HEK293 (cell line): Measurements from ENCODE around the gene DCDC1.
A peak's percentile ranks its signal among the peaks of the same experiment; 100 is the strongest.

Source experiments
- CTCF ChIA-PET: fragments of 350-600 bp; formaldehyde crosslinking; extraction: SDS; loops from one replicate; lab custom pipeline; 2021; ENCODE audit warnings: antibody characterized with exemption; lab: Yijun Ruan, JAX
- POLR2A ChIA-PET: fragments of 300-600 bp; formaldehyde crosslinking; extraction: SDS; loops from one replicate; lab custom pipeline; 2020; ENCODE audit warnings: antibody characterized with exemption, inconsistent platforms; lab: Yijun Ruan, JAX
- H3K27ac ChIP-seq: fragments of 200-500 bp; sonication (Bioruptor generic); 2 replicates; pipeline ENCODE4 v1.5.1; 2014; ENCODE audit warnings: low read depth, low read length, control low read depth, inconsistent platforms; ENCODE audit errors: extremely low read depth
- H3K36me3 ChIP-seq, 2 experiments: fragments of 200-500 bp in 1 of 2; sonication (Bioruptor generic) in 1 of 2; 1 replicate in 1 of 2; 2 replicates in 1 of 2; pipeline ENCODE4 v1.5.1; 2014 to 2017; ENCODE audit warnings: inconsistent platforms in 2 of 2, low read length in 2 of 2; ENCODE audit not compliant: control insufficient read depth in 2 of 2, insufficient read depth in 1 of 2
- H3K4me1 ChIP-seq: fragments of 200-500 bp; sonication (Bioruptor generic); 2 replicates; pipeline ENCODE4 v1.5.1; 2014; ENCODE audit warnings: mild to moderate bottlenecking, low read length, inconsistent platforms; ENCODE audit not compliant: control insufficient read depth, insufficient read depth
- H3K4me3 ChIP-seq: 2 replicates; pipeline ENCODE4 v1.5.1; 2011; ENCODE audit warnings: low read depth, mild to moderate bottlenecking, control low read depth, low read length, moderate library complexity
- H3K9me3 ChIP-seq: fragments of 200-500 bp; sonication (Bioruptor generic); 2 replicates; pipeline ENCODE4 v1.5.1; 2014; ENCODE audit warnings: low read depth, low read length, inconsistent platforms; ENCODE audit not compliant: control insufficient read depth, insufficient read depth
- IKZF3 ChIP-seq: fragments of 450-650 bp; IDR thresholded peaks from 2 replicates; pipeline ENCODE4 v1.5.0; 2018; ENCODE audit warnings: missing biosample characterization, mild to moderate bottlenecking, missing genetic modification characterization, moderate library complexity
- PRDM10 ChIP-seq: fragments of 450-650 bp; formaldehyde crosslinking; IDR thresholded peaks from 2 replicates; pipeline ENCODE4 v1.5.1; 2016; ENCODE audit warnings: missing biosample characterization, missing genetic modification characterization
- REST ChIP-seq: fragments of 450-650 bp; formaldehyde crosslinking; IDR thresholded peaks from 2 replicates; pipeline ENCODE4 v1.5.1; 2016; ENCODE audit warnings: missing biosample characterization, missing genetic modification characterization
- ZBTB11 ChIP-seq: fragments of 450-650 bp; formaldehyde crosslinking; conservative IDR thresholded peaks from 2 replicates; pipeline ENCODE4 v1.5.1; 2016; ENCODE audit warnings: low read depth, missing biosample characterization, missing genetic modification characterization
- ZNF19 ChIP-seq: fragments of 450-650 bp; formaldehyde crosslinking; IDR thresholded peaks from 2 replicates; pipeline ENCODE4; 2016; ENCODE audit warnings: missing biosample characterization, missing genetic modification characterization, low read depth
- ZNF214 ChIP-seq: fragments of 450-650 bp; formaldehyde crosslinking; IDR thresholded peaks from 2 replicates; pipeline ENCODE4 v1.5.1; 2017; ENCODE audit warnings: missing biosample characterization, mild to moderate bottlenecking, missing genetic modification characterization, borderline replicate concordance
- ZNF24 ChIP-seq: fragments of 450-650 bp; formaldehyde crosslinking; IDR thresholded peaks from 2 replicates; pipeline ENCODE4 v1.5.1; 2016; ENCODE audit warnings: missing biosample characterization, missing genetic modification characterization
- ZNF426 ChIP-seq: fragments of 450-650 bp; formaldehyde crosslinking; IDR thresholded peaks from 2 replicates; pipeline ENCODE4 v1.5.1; 2017; ENCODE audit warnings: missing biosample characterization, missing genetic modification characterization, mild to moderate bottlenecking, inconsistent platforms, moderate library complexity
- ZNF555 ChIP-seq: fragments of 450-650 bp; formaldehyde crosslinking; conservative IDR thresholded peaks from 2 replicates; pipeline ENCODE4 v1.5.1; 2017; ENCODE audit warnings: missing biosample characterization, mild to moderate bottlenecking, missing genetic modification characterization, inconsistent platforms
- ZNF561 ChIP-seq: fragments of 450-650 bp; IDR thresholded peaks from 2 replicates; pipeline ENCODE4 v1.5.1; 2018; ENCODE audit warnings: missing biosample characterization, missing genetic modification characterization, borderline replicate concordance
- ZNF623 ChIP-seq: fragments of 450-650 bp; formaldehyde crosslinking; IDR thresholded peaks from 2 replicates; pipeline ENCODE4 v1.5.1; 2016; ENCODE audit warnings: missing biosample characterization, missing genetic modification characterization
- ZNF626 ChIP-seq: fragments of 450-650 bp; sonication (Bioruptor Pico); formaldehyde crosslinking; IDR thresholded peaks from 2 replicates; pipeline ENCODE4 v1.5.1; 2018; ENCODE audit warnings: missing biosample characterization, missing genetic modification characterization, inconsistent platforms
- ZNF768 ChIP-seq: fragments of 450-650 bp; formaldehyde crosslinking; IDR thresholded peaks from 2 replicates; pipeline ENCODE4 v1.5.1; 2018; ENCODE audit warnings: missing biosample characterization, mild to moderate bottlenecking, missing genetic modification characterization

DCDC1 gene

GRCh38 chr11:31417357-31417756 is 47.8 kb upstream of the DCDC1 start:
- TF ChIP-seq ZBTB11 (tag by site-specific recombination) = no peak
- TF ChIP-seq ZNF768 (tag by site-specific recombination) = no peak
- TF ChIP-seq PRDM10 = no peak
- TF ChIP-seq ZNF555 (tag by site-specific recombination) = no peak
- no peak for TF ChIP-seq ZNF214 (tag by site-specific recombination)
- TF ChIP-seq ZNF19 (tag by site-specific recombination) = no peak
- no peak for TF ChIP-seq ZNF626
- TF ChIP-seq ZNF24 (tag by site-specific recombination) = no peak
- TF ChIP-seq ZNF426 (tag by site-specific recombination) = no peak
- TF ChIP-seq ZNF561 (tag by site-specific recombination) = no peak
- no peak for TF ChIP-seq IKZF3 (tag by site-specific recombination)
- CTCF ChIA-PET = interaction anchor here (0.8 to 1.2 kb wide), 3 partner anchors 20 to 541 kb away, joined by 3 read pairs; no protein-coding TSS in a partner anchor
- no peaks in the 10 kb centered on the region for H3K9me3 ChIP-seq
- peaks cover 3% of the 10 kb centered on the region; the same call in 1 of the 2 replicates for H3K4me1 ChIP-seq
- no peak overlapping the region for H3K4me3 ChIP-seq
- POLR2A ChIA-PET = interaction anchor here (0.6 kb wide), 1 partner anchor 63 kb away, joined by 3 read pairs; no protein-coding TSS in a partner anchor
- no peaks in the 10 kb centered on the region for H3K36me3 ChIP-seq
- H3K27ac ChIP-seq = no peak overlapping the region

- peaks cover 3% of the 10 kb centered on the region; the same call in 1 of the 2 replicates for H3K4me1 ChIP-seq
- H3K9me3 ChIP-seq = no peaks in the 10 kb centered on the region
- no peak overlapping the region for H3K4me3 ChIP-seq
- no peaks in the 10 kb centered on the region for H3K36me3 ChIP-seq
- TF ChIP-seq REST (tag by site-specific recombination) (0 out of 2 replicates have a peak, but pooled peaks have one; percentile 32), ZNF623 (no peak)
- POLR2A ChIA-PET = no interaction called here
- H3K27ac ChIP-seq = no peak overlapping the region
- CTCF ChIA-PET = interaction anchor here (1.2 kb wide), 1 partner anchor 591 kb away, joined by 5 read pairs; no protein-coding TSS in a partner anchor
Measured at GRCh38 chr11:31415435-31415834, 45.9 kb upstream of the DCDC1 start.
